ENCODE results near the gene TMEM130.

- TF ChIP-seq REST (IDR thresholded peaks at IDR 0.05; ENCODE audit: insufficient read depth in 1 of 2, low read depth in 2 of 2, low read length in 2 of 2) (no peak), TAF1 (IDR thresholded peaks at IDR 0.05; ENCODE audit: borderline replicate concordance, insufficient read depth, low read length) (no peak), POLR2AphosphoS5 (IDR thresholded peaks at IDR 0.05; ENCODE audit: low read depth, low read length) (no peak)
Observed at GRCh38 chr7:98866765-98867164, 3.0 kb downstream of the TMEM130 start.
